GM10248 (cell line): ENCODE measurements around the gene TRPM2.

Source experiments
- CTCF ChIA-PET: fragments of 300-600 bp; sonication (Branson Sonifier 250); formaldehyde crosslinking; extraction: SDS; loops from one replicate; lab custom pipeline; 2021; ENCODE audit warnings: antibody characterized with exemption; lab: Yijun Ruan, JAX
- POLR2A ChIA-PET: fragments of 350-650 bp; sonication (Branson Sonifier 250); formaldehyde crosslinking; extraction: SDS; loops from one replicate; lab custom pipeline; 2020; ENCODE audit warnings: antibody characterized with exemption; lab: Yijun Ruan, JAX
- DNase-seq: peaks from one replicate; pipeline ENCODE4 v3.0.0; 2012; ENCODE audit errors: extremely low spot score
- CTCF ChIP-seq: IDR thresholded peaks from 2 replicates; pipeline ENCODE4 v1.5.1; 2012; ENCODE audit warnings: mild to moderate bottlenecking, low read depth; ENCODE audit errors: extremely low read depth, missing control alignments, control extremely low read depth

TRPM2 gene

GRCh38 chr21:44382536-44382935, 29.1 kb downstream of the TRPM2 start:
- no peak for TF ChIP-seq CTCF
- DNase-seq: no peak
- ChIA-PET POLR2A (no interaction called here), CTCF (interaction anchor here (1.2 kb wide), 1 partner anchor 10 kb away, joined by 3 read pairs; no protein-coding TSS in a partner anchor)

GRCh38 chr21:44383216-44383615, 29.8 kb downstream of the TRPM2 start:
- POLR2A ChIA-PET: no interaction called here
- TF ChIP-seq CTCF: no peak
- CTCF ChIA-PET: no interaction called here

GRCh38 chr21:44384968-44385367, 31.5 kb downstream of the TRPM2 start:
- TF ChIP-seq CTCF: no peak
- no peak for DNase-seq
- ChIA-PET CTCF (no interaction called here), POLR2A (no interaction called here)

More at GRCh38 chr21:44383216-44383615, 29.8 kb downstream of the TRPM2 start:
- no peak for DNase-seq

DNA sequence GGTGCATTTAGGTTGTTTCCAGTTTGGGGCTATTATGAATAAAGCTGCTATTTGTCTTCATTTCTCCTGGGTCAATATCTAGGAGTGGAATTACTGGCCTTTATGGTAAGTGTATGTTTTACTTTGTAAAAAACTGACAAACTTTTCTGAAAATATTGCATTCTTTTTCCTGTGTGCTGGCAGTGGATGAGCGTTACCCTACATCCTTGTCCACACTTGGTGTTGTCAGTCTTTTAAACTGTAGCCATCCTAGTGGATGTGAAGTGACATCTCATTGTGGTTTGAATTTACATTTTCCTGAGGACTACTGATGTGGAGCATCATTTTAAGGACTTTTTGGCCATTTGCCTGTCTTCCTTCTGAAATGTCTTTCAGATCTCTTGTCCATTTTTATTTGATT, 35.9 kb downstream of the TRPM2 start:
- POLR2A ChIA-PET: no interaction called here
- TF ChIP-seq CTCF: no peak
- no peak for DNase-seq
- CTCF ChIA-PET: no interaction called here

DNA sequence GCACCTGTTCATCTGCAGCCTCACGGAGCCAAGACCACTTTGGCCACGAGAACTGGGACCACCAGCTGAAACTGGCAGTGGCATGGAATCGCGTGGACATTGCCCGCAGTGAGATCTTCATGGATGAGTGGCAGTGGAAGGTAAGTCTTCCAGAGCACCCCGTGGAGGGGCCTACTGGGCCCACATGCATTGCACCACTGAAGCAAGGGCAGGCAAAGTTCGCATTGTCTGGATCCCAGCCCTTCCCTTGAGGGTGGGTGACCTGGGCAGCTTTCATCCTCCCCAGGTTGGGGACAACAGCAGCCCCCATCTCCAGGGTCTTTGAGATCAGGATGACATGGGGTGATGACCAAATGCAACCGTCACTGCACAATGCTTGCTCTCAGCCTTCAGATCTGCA, 37.5 kb downstream of the TRPM2 start:
- DNase-seq: no peak
- CTCF ChIA-PET: interaction anchor here (1.2 kb wide), 1 partner anchor 66 kb away, joined by 3 read pairs; no protein-coding TSS in a partner anchor
- no peak for TF ChIP-seq CTCF
- POLR2A ChIA-PET: no interaction called here

GRCh38 chr21:44391345-44392091, 38.1 kb downstream of the TRPM2 start:
- ChIA-PET POLR2A (interaction anchor here (0.6 kb wide), 1 partner anchor 473 kb away, joined by 3 read pairs; no protein-coding TSS in a partner anchor), CTCF (interaction anchor here (1.2 kb wide), 1 partner anchor 65 kb away, joined by 3 read pairs; no protein-coding TSS in a partner anchor)

More at GRCh38 chr21:44391345-44392091, 38.1 kb downstream of the TRPM2 start:
- DNase-seq: no peak
- TF ChIP-seq CTCF: no peak
